ENCODE data around the gene MEGF6.

DNA sequence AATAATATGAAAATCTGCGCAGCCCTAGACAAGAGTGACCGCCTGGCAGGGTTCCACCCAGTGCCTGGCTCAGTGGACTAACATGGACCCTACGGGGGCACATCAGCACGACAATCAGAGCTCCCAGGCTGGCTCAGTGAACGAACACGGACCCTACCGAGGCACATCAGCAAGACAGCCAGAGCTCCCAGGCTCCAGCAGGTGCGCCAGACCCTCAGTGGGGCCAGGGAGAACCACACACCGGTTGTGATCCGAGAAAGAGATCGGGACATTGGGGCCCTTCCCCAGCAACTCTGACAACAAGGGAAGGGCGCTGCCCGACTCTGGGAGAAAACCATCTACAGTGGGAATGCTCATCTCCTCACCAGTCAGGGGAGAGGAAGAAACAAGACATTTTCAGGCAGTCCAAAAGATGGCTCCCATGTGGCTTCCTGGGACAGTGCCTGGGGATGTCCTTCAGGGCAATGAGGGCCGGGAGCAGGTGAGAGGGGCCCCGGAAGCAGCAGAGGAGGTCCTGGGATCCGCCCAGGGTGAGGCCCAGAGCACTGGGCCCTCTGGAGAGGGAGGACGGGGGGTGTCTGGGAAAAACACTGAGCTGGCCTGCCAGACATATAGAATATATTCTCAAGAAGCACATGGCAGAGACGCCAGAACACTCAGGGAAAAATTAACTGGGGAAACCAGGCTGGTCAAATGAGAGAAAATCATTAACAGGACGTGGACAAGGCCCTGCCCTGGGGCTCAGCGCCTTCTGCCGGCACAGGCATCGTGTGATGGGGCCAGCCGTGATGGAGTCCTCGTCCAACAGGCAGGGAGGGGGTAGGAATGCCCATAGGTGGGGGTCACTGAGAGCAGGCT is 152.0 kb downstream of the MEGF6 start:
- no peak for TF ChIP-seq POLR2A (IDR thresholded peaks at IDR 0.05; ENCODE audit: low read length)
- TF ChIP-seq GATA1 (IDR thresholded peaks at IDR 0.05; ENCODE audit: low read depth, low read length): no peak

All from erythroblast (primary cell).